HEK293T (cell line): ENCODE measurements around the gene CDH2.

Experiments used
- CTCF ChIA-PET: fragments of 350-600 bp; formaldehyde crosslinking; extraction: SDS; loops from one replicate; lab custom pipeline; 2021; ENCODE audit warnings: antibody characterized with exemption, inconsistent platforms; lab: Yijun Ruan, JAX
- POLR2A ChIA-PET: fragments of 350-600 bp; formaldehyde crosslinking; extraction: SDS; loops from one replicate; lab custom pipeline; 2020; ENCODE audit warnings: antibody characterized with exemption, inconsistent platforms; lab: Yijun Ruan, JAX
- DNase-seq: peaks from one replicate; pipeline ENCODE4 v3.0.0; 2012; ENCODE audit warnings: mixed read lengths; ENCODE audit errors: extremely low spot score
- ARNT ChIP-seq: fragments of 450-650 bp; IDR thresholded peaks from 2 replicates; pipeline ENCODE4 v1.6.1; 2017; ENCODE audit warnings: mild to moderate bottlenecking
- BHLHE40 ChIP-seq: fragments of 450-650 bp; IDR thresholded peaks from 2 replicates; pipeline ENCODE4 v1.6.1; 2016; ENCODE audit warnings: mild to moderate bottlenecking, moderate library complexity, borderline replicate concordance
- CTBP1 ChIP-seq: fragments of 450-650 bp; IDR thresholded peaks from 2 replicates; pipeline ENCODE4 v1.6.1; 2016; ENCODE audit warnings: borderline replicate concordance
- ELF4 ChIP-seq: fragments of 450-650 bp; IDR thresholded peaks from 2 replicates; pipeline ENCODE4 v1.6.1; 2017; ENCODE audit warnings: antibody characterized with exemption
- FOXA1 ChIP-seq: fragments of 450-650 bp; IDR thresholded peaks from 2 replicates; pipeline ENCODE4 v1.6.1; 2016; ENCODE audit warnings: mild to moderate bottlenecking
- FOXK2 ChIP-seq: fragments of 450-650 bp; IDR thresholded peaks from 2 replicates; pipeline ENCODE4 v1.6.1; 2016; ENCODE audit warnings: mild to moderate bottlenecking
- FOXM1 ChIP-seq: fragments of 450-650 bp; IDR thresholded peaks from 2 replicates; pipeline ENCODE4 v1.6.1; 2017; ENCODE audit warnings: mild to moderate bottlenecking, borderline replicate concordance
- HDGF ChIP-seq: fragments of 450-650 bp; IDR thresholded peaks from 2 replicates; pipeline ENCODE4 v1.6.1; 2017; ENCODE audit warnings: antibody characterized with exemption, borderline replicate concordance
- L3MBTL2 ChIP-seq: fragments of 450-650 bp; conservative IDR thresholded peaks from 2 replicates; pipeline ENCODE4 v1.6.1; 2016; ENCODE audit warnings: mild to moderate bottlenecking
- LEF1 ChIP-seq: fragments of 450-650 bp; IDR thresholded peaks from 2 replicates; pipeline ENCODE4 v1.6.1; 2017; ENCODE audit warnings: mild to moderate bottlenecking, borderline replicate concordance
- NFRKB ChIP-seq: fragments of 450-650 bp; IDR thresholded peaks from 2 replicates; pipeline ENCODE4 v1.6.1; 2016; ENCODE audit warnings: mild to moderate bottlenecking, moderate library complexity
- PKNOX1 ChIP-seq: fragments of 450-650 bp; IDR thresholded peaks from 2 replicates; pipeline ENCODE4 v1.6.1; 2016
- SP1 ChIP-seq: fragments of 450-650 bp; IDR thresholded peaks from 2 replicates; pipeline ENCODE4 v1.6.1; 2017
- SUZ12 ChIP-seq: fragments of 450-650 bp; IDR thresholded peaks from 2 replicates; pipeline ENCODE4 v1.6.1; 2016; ENCODE audit warnings: mild to moderate bottlenecking
- TARDBP ChIP-seq: fragments of 450-650 bp; IDR thresholded peaks from 2 replicates; pipeline ENCODE4 v1.6.1; 2016
- ZNF384 ChIP-seq: fragments of 450-650 bp; IDR thresholded peaks from 2 replicates; pipeline ENCODE4 v1.6.1; 2016

The CDH2 gene

GRCh38 chr18:28005164-28005563, 171.8 kb downstream of the CDH2 start:
- CTCF ChIA-PET: no interaction called here
- DNase-seq: no peak
- TF ChIP-seq FOXM1 (no peak), ARNT (no peak), LEF1 (no peak), ZNF384 (no peak), PKNOX1 (no peak), TARDBP (no peak), NFRKB (no peak), FOXA1 (no peak), HDGF (no peak)
- POLR2A ChIA-PET: no interaction called here

- no peak for DNase-seq
- ChIA-PET CTCF (no interaction called here), POLR2A (no interaction called here)
- TF ChIP-seq FOXM1 (no peak), NFRKB (no peak), ARNT (no peak), FOXA1 (no peak), HDGF (no peak), SUZ12 (no peak), TARDBP (no peak), SP1 (no peak), CTBP1 (no peak), ZNF384 (no peak), BHLHE40 (no peak), LEF1 (no peak), FOXK2 (no peak), PKNOX1 (no peak), ELF4 (no peak), L3MBTL2 (no peak)
Measured at GRCh38 chr18:28004606-28005005, 172.3 kb downstream of the CDH2 start.

GRCh38 chr18:28003451-28003850, 173.5 kb downstream of the CDH2 start:
- DNase-seq: no peak
- TF ChIP-seq FOXK2: no peak
- ChIA-PET POLR2A (no interaction called here), CTCF (no interaction called here)

GRCh38 chr18:28002841-28003240, 174.1 kb downstream of the CDH2 start:
- POLR2A ChIA-PET: no interaction called here
- TF ChIP-seq L3MBTL2 (no peak), HDGF (no peak), ELF4 (no peak), CTBP1 (no peak), BHLHE40 (no peak), LEF1 (no peak), SUZ12 (no peak), ZNF384 (no peak), PKNOX1 (no peak), ARNT (no peak), SP1 (no peak), TARDBP (no peak), FOXK2 (no peak), FOXA1 (no peak), NFRKB (no peak), FOXM1 (no peak)
- CTCF ChIA-PET: no interaction called here
- no peak for DNase-seq

- DNase-seq: no peak
- CTCF ChIA-PET: no interaction called here
- no peak for TF ChIP-seq ELF4
- TF ChIP-seq PKNOX1: no peak
- POLR2A ChIA-PET: no interaction called here
Measured at GRCh38 chr18:27996801-27997272, 180.1 kb downstream of the CDH2 start.

GRCh38 chr18:27995770-27996502, 181.0 kb downstream of the CDH2 start:
- CTCF ChIA-PET: no interaction called here
- no peak for DNase-seq
- TF ChIP-seq CTBP1 (no peak), FOXM1 (no peak), FOXK2 (no peak), L3MBTL2 (no peak), FOXA1 (no peak), PKNOX1 (no peak), BHLHE40 (no peak), NFRKB (no peak), SUZ12 (no peak), ARNT (no peak)
- POLR2A ChIA-PET: no interaction called here
